ENCODE results near the gene LIPT1. TPM values are rescaled to one million over a fixed set of nuclear protein-coding genes. Genes with fewer than 3 reads are reported as not detected.

LIPT1 gene
- total RNA-seq, 1 donor from 2014 or later: 3.6 TPM

GRCh38 chr2:99158599-99158998 lies 3.8 kb downstream of the LIPT1 start:
- Mint-ChIP-seq H3K27ac (ENCODE audit: unreplicated experiment) (no peak overlapping the region), H3K4me1 (ENCODE audit: low read depth) (peaks cover 23% of the 10 kb centered on the region), H3K27me3 (ENCODE audit: low read depth) (no peaks in the 10 kb centered on the region), H3K9me3 (ENCODE audit: low read depth) (no peaks in the 10 kb centered on the region), H3K4me3 (ENCODE audit: unreplicated experiment) (no peak overlapping the region), H3K36me3 (ENCODE audit: low read depth) (peaks cover 3% of the 10 kb centered on the region)
- TF ChIP-seq CTCF (IDR thresholded peaks at IDR 0.05): no peak
- DNase-seq (ENCODE audit: low spot score): no peak

GRCh38 chr2:99159594-99159993 lies 4.8 kb downstream of the LIPT1 start:
- Mint-ChIP-seq H3K36me3 (ENCODE audit: low read depth) (peaks cover 3% of the 10 kb centered on the region), H3K4me1 (ENCODE audit: low read depth) (peaks cover 15% of the 10 kb centered on the region), H3K27me3 (ENCODE audit: low read depth) (no peaks in the 10 kb centered on the region), H3K4me3 (ENCODE audit: unreplicated experiment) (no peak overlapping the region), H3K9me3 (ENCODE audit: low read depth) (no peaks in the 10 kb centered on the region), H3K27ac (ENCODE audit: unreplicated experiment) (no peak overlapping the region)
- TF ChIP-seq CTCF (IDR thresholded peaks at IDR 0.05): no peak
- DNase-seq (ENCODE audit: low spot score): no peak

- no peaks in the 10 kb centered on the region for H3K4me1 Mint-ChIP-seq (ENCODE audit: low read depth)
- no peak for TF ChIP-seq CTCF (IDR thresholded peaks at IDR 0.05)
- H3K4me3 Mint-ChIP-seq (ENCODE audit: unreplicated experiment): no peak overlapping the region
- peaks cover 12% of the 10 kb centered on the region for H3K36me3 Mint-ChIP-seq (ENCODE audit: low read depth)
- no peak overlapping the region for H3K27ac Mint-ChIP-seq (ENCODE audit: unreplicated experiment)
- no peaks in the 10 kb centered on the region for H3K9me3 Mint-ChIP-seq (ENCODE audit: low read depth)
- H3K27me3 Mint-ChIP-seq (ENCODE audit: low read depth): no peaks in the 10 kb centered on the region
- no peak for DNase-seq (ENCODE audit: low spot score)
These were observed 11.5 kb downstream of the LIPT1 start for GRCh38 chr2:99166218-99166617.

GRCh38 chr2:99169534-99169933 lies 14.8 kb downstream of the LIPT1 start:
- no peaks in the 10 kb centered on the region for H3K27me3 Mint-ChIP-seq (ENCODE audit: low read depth)
- no peak for TF ChIP-seq CTCF (IDR thresholded peaks at IDR 0.05)
- peaks cover 15% of the 10 kb centered on the region for H3K36me3 Mint-ChIP-seq (ENCODE audit: low read depth)
- no peaks in the 10 kb centered on the region for H3K9me3 Mint-ChIP-seq (ENCODE audit: low read depth)
- H3K4me1 Mint-ChIP-seq (ENCODE audit: low read depth): no peaks in the 10 kb centered on the region
- no peak for DNase-seq (ENCODE audit: low spot score)
- H3K4me3 Mint-ChIP-seq (ENCODE audit: unreplicated experiment): no peak overlapping the region
- no peak overlapping the region for H3K27ac Mint-ChIP-seq (ENCODE audit: unreplicated experiment)

DNA sequence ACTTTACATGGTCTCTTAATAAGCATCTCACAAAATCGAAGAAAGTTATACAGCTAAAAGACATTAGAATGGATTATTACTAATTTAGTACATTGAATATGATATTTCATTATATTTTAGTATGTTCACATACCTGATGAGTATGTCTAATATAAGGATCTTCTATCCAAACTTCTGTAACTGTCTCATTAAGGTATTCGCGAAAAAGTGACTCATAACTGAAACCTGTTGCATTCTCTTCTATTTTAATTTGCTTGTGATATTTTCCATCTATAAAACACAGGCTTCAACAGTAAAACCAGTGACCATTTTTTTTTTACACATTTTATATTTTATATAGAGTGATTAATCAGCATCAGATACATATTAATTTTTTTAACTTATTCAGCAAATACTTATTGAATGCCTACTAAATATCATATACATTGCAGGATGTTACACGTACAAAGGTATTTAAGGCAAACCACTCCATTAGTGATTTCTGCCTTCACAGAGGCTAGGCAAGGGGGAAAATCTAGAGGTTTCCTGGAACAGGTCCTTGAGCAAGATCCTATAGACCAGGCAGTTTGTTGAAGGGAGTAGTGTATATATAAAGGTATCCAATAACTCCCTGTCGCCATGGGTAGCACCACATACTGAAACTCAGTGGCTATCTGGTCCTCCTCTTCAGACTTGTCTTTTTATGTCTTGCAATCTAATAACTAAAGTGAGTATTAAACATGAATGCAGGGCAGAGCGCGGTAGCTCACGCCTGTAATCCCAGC lies 16.8 kb downstream of the LIPT1 start:
- no peaks in the 10 kb centered on the region for H3K9me3 Mint-ChIP-seq (ENCODE audit: low read depth)
- no peaks in the 10 kb centered on the region for H3K27me3 Mint-ChIP-seq (ENCODE audit: low read depth)
- no peak for DNase-seq (ENCODE audit: low spot score)
- H3K4me1 Mint-ChIP-seq (ENCODE audit: low read depth): no peaks in the 10 kb centered on the region
- H3K27ac Mint-ChIP-seq (ENCODE audit: unreplicated experiment): no peak overlapping the region
- no peak overlapping the region for H3K4me3 Mint-ChIP-seq (ENCODE audit: unreplicated experiment)
- TF ChIP-seq CTCF (IDR thresholded peaks at IDR 0.05): no peak
- peaks cover 12% of the 10 kb centered on the region for H3K36me3 Mint-ChIP-seq (ENCODE audit: low read depth)
